ENCODE data around the gene PITPNC1. TPM values are rescaled to one million over a fixed set of nuclear protein-coding genes. Genes with fewer than 3 reads are reported as not detected.

The PITPNC1 gene
- polyA plus RNA-seq, 1 donor from 2014 or later: 18.8 TPM

DNA sequence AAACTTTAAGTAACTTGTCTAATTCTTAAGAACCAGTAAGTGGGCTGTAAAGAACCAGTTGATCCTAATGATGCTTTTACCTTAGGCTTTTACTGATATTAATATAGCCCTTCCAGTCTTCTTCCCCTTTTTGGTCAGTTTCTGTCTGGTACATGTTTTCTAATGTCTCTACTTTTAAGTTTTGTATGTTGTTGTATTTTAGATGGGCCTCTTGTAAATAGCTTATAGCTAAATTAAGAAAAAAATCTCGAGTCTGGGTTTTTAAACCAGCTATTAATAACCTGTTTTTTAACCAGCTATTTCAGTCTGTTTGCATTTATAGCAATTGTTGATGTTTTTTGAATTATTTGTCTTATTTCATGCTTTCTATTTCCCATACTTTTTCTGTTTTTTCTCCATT is 79.0 kb downstream of the PITPNC1 start:
- H2AFZ ChIP-seq (ENCODE audit: low read depth, low read length): no peak overlapping the region
- H3K79me2 ChIP-seq (replicated peaks; ENCODE audit: insufficient read depth, low read length): peaks cover 4% of the 10 kb centered on the region
- no peaks in the 10 kb centered on the region for H3F3A ChIP-seq (ENCODE audit: insufficient read depth, low read length, poor library complexity, severe bottlenecking)
- no peaks in the 10 kb centered on the region for H3K27me3 ChIP-seq (ENCODE audit: insufficient read depth, low read depth, low read length)
- H3K9ac ChIP-seq (ENCODE audit: low read length): no peak overlapping the region
- no peak overlapping the region for H3K4me2 ChIP-seq (ENCODE audit: low read length)
- no peaks in the 10 kb centered on the region for H3K36me3 ChIP-seq (ENCODE audit: insufficient read depth, low read length)
- no peak overlapping the region for H3K27ac ChIP-seq (ENCODE audit: low read length)
- H3K9me3 ChIP-seq (ENCODE audit: low read length): no peaks in the 10 kb centered on the region
- H4K20me1 ChIP-seq (ENCODE audit: insufficient read depth): no peaks in the 10 kb centered on the region
- no peak overlapping the region for H3K4me3 ChIP-seq (ENCODE audit: low read length)
- no peaks in the 10 kb centered on the region for H3K9me2 ChIP-seq (ENCODE audit: insufficient read depth, low read length)
- TF ChIP-seq, protein P1, sequence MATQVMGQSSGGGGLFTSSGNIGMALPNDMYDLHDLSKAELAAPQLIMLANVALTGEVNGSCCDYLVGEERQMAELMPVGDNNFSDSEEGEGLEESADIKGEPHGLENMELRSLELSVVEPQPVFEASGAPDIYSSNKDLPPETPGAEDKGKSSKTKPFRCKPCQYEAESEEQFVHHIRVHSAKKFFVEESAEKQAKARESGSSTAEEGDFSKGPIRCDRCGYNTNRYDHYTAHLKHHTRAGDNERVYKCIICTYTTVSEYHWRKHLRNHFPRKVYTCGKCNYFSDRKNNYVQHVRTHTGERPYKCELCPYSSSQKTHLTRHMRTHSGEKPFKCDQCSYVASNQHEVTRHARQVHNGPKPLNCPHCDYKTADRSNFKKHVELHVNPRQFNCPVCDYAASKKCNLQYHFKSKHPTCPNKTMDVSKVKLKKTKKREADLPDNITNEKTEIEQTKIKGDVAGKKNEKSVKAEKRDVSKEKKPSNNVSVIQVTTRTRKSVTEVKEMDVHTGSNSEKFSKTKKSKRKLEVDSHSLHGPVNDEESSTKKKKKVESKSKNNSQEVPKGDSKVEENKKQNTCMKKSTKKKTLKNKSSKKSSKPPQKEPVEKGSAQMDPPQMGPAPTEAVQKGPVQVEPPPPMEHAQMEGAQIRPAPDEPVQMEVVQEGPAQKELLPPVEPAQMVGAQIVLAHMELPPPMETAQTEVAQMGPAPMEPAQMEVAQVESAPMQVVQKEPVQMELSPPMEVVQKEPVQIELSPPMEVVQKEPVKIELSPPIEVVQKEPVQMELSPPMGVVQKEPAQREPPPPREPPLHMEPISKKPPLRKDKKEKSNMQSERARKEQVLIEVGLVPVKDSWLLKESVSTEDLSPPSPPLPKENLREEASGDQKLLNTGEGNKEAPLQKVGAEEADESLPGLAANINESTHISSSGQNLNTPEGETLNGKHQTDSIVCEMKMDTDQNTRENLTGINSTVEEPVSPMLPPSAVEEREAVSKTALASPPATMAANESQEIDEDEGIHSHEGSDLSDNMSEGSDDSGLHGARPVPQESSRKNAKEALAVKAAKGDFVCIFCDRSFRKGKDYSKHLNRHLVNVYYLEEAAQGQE (IDR thresholded peaks at IDR 0.05; ENCODE audit: borderline replicate concordance): no peak
- no peak for TF ChIP-seq EP300 (conservative IDR thresholded peaks at IDR 0.05; ENCODE audit: poor library complexity, severe bottlenecking)
- TF ChIP-seq SMC3 (conservative IDR thresholded peaks at IDR 0.05; ENCODE audit: poor library complexity): no peak
- TF ChIP-seq TAF1 (IDR thresholded peaks at IDR 0.05; ENCODE audit: low read depth): no peak
- no peak for TF ChIP-seq RAD21 (conservative IDR thresholded peaks at IDR 0.05)
- no peak for TF ChIP-seq MXI1 (conservative IDR thresholded peaks at IDR 0.05; ENCODE audit: poor library complexity, severe bottlenecking)
- no peak for TF ChIP-seq EZH2 (IDR thresholded peaks at IDR 0.05; ENCODE audit: borderline replicate concordance, insufficient read depth, low read length, poor library complexity, severe bottlenecking)
- TF ChIP-seq, protein P2, sequence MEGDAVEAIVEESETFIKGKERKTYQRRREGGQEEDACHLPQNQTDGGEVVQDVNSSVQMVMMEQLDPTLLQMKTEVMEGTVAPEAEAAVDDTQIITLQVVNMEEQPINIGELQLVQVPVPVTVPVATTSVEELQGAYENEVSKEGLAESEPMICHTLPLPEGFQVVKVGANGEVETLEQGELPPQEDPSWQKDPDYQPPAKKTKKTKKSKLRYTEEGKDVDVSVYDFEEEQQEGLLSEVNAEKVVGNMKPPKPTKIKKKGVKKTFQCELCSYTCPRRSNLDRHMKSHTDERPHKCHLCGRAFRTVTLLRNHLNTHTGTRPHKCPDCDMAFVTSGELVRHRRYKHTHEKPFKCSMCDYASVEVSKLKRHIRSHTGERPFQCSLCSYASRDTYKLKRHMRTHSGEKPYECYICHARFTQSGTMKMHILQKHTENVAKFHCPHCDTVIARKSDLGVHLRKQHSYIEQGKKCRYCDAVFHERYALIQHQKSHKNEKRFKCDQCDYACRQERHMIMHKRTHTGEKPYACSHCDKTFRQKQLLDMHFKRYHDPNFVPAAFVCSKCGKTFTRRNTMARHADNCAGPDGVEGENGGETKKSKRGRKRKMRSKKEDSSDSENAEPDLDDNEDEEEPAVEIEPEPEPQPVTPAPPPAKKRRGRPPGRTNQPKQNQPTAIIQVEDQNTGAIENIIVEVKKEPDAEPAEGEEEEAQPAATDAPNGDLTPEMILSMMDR (IDR thresholded peaks at IDR 0.05; ENCODE audit: poor library complexity, severe bottlenecking): no peak
- TF ChIP-seq POLR2AphosphoS5 (IDR thresholded peaks at IDR 0.05): no peak

DNA sequence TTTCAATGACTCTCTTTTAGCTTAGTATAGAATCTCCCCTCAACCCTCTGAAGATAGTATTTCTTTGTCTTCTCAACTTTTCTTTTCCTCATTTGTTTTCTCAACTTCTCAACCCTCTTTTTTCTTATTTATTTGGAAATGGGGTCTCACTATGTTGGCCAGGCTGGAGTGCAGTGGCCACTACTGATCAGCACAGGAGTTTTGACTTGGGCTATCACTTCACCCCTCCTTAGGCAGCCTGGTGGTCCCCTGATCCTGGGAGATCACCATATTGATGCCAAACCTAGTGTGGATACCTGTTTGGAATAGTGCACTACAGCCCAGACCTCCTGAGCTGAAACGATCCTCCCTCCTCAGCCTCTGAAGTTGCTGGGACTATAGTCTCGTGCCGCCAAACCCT is 79.8 kb downstream of the PITPNC1 start:
- Histone ChIP-seq H3K9me3 (ENCODE audit: low read length) (no peaks in the 10 kb centered on the region), H2AFZ (ENCODE audit: low read depth, low read length) (no peak overlapping the region), H3K9me2 (ENCODE audit: insufficient read depth, low read length) (no peaks in the 10 kb centered on the region), H3K27ac (ENCODE audit: low read length) (no peak overlapping the region), H3K36me3 (ENCODE audit: insufficient read depth, low read length) (no peaks in the 10 kb centered on the region), H3K27me3 (ENCODE audit: insufficient read depth, low read depth, low read length) (no peaks in the 10 kb centered on the region), H4K20me1 (ENCODE audit: insufficient read depth) (no peaks in the 10 kb centered on the region), H3K9ac (ENCODE audit: low read length) (no peak overlapping the region), H3K79me2 (replicated peaks; ENCODE audit: insufficient read depth, low read length) (peaks cover 4% of the 10 kb centered on the region), H3F3A (ENCODE audit: insufficient read depth, low read length, poor library complexity, severe bottlenecking) (no peaks in the 10 kb centered on the region), H3K4me2 (ENCODE audit: low read length) (no peak overlapping the region), H3K4me3 (ENCODE audit: low read length) (no peak overlapping the region)
- TF ChIP-seq, protein P1 (IDR thresholded peaks at IDR 0.05; ENCODE audit: borderline replicate concordance): no peak
- no peak for TF ChIP-seq TAF1 (IDR thresholded peaks at IDR 0.05; ENCODE audit: low read depth)
- TF ChIP-seq SMC3 (conservative IDR thresholded peaks at IDR 0.05; ENCODE audit: poor library complexity): no peak
- TF ChIP-seq POLR2AphosphoS5 (IDR thresholded peaks at IDR 0.05): no peak
- no peak for TF ChIP-seq MXI1 (conservative IDR thresholded peaks at IDR 0.05; ENCODE audit: poor library complexity, severe bottlenecking)
- no peak for TF ChIP-seq RAD21 (conservative IDR thresholded peaks at IDR 0.05)
- no peak for TF ChIP-seq EP300 (conservative IDR thresholded peaks at IDR 0.05; ENCODE audit: poor library complexity, severe bottlenecking)
- TF ChIP-seq EZH2 (IDR thresholded peaks at IDR 0.05; ENCODE audit: borderline replicate concordance, insufficient read depth, low read length, poor library complexity, severe bottlenecking): no peak

Measured in neural cell (in vitro differentiated cells).